Fibroblast of upper back skin (primary cell): ENCODE measurements around the gene P2RX1.

Source experiments
- DNase-seq: peaks from one replicate; pipeline ENCODE4 v3.0.0-alpha.2; 2013

Gene P2RX1

GRCh38 chr17:3903051-3903825 lies 13.0 kb downstream of the P2RX1 start:
- no peak for DNase-seq

- DNase-seq: no peak
Measured at GRCh38 chr17:3900646-3901045, 15.6 kb downstream of the P2RX1 start.

GRCh38 chr17:3897731-3898130 lies 18.5 kb downstream of the P2RX1 start:
- no peak for DNase-seq

- no peak for DNase-seq
Measured at GRCh38 chr17:3896968-3897235, 19.4 kb downstream of the P2RX1 start.

GRCh38 chr17:3896108-3896967 lies 19.9 kb downstream of the P2RX1 start:
- DNase-seq: no peak

DNA sequence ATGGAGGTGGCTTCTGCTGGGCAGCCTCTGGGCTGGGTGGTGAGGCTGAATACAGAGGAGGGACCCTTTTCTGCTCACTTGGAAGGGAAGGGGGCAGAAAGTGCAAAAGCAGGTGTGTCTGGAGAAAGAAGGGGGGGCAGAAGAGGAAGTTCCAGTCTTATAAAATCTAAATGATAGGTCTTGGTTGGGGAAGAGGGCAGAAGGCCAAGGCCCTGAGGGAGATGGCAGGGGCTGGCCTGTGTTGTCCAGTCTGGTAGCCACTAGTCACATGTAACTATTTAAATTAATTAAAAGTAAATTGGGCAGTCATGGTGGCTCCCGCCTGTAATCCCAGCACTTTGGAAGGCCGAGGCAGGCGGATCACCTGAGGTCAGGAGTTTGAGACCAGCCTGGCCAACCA lies 20.9 kb downstream of the P2RX1 start:
- no peak for DNase-seq

- no peak for DNase-seq
Measured at GRCh38 chr17:3894911-3895343, 21.3 kb downstream of the P2RX1 start.

GRCh38 chr17:3894188-3894587 lies 22.1 kb downstream of the P2RX1 start:
- DNase-seq: no peak

GRCh38 chr17:3893720-3894116 lies 22.5 kb downstream of the P2RX1 start:
- DNase-seq: no peak

DNA sequence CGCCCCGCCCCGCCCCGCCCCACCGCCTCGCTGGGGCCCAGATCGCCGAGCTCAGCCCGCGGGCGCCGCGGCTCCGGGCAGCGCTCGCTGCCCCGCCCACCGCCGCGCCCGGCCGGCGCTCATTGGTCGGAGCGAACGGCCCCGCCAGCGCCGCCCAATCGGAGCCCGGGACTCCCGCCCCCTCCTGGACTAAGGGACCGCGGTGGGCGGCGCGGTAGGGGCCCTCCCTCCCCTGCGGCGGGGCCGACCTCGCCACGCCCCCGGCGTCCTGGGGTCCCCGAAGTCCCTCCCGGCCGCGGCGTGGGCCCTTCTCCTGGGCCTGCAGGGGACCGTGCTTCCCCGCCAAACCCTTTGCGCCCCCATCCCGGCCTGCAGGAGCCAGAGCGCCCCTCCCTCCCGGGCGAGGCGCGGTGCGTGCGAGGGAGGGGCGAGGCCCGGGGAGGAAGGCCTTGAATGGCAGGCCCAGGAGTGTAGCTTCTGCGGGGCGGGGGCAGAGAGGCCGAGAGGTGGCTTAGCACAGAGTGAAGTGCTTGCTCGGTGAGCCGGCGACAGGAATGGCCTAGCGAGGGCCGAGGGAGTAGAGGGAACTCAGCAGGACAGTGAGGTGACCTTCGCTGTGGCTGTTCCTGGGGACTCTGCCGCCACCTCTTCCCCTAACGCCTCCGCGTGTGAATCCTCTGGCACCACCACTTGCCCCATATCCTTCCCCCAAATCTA lies 23.1 kb downstream of the P2RX1 start, which contains the start of gene CAMKK1:
TSS of gene CAMKK1 (minus strand) at position 51 of the 717 bp plus-strand sequence. CDS start 7,366 bp downstream, outside the sequence.
- peak; percentile 83 for DNase-seq

- peak; percentile 52 for DNase-seq
Measured at GRCh38 chr17:3892095-3892998, 23.9 kb downstream of the P2RX1 start.

DNA sequence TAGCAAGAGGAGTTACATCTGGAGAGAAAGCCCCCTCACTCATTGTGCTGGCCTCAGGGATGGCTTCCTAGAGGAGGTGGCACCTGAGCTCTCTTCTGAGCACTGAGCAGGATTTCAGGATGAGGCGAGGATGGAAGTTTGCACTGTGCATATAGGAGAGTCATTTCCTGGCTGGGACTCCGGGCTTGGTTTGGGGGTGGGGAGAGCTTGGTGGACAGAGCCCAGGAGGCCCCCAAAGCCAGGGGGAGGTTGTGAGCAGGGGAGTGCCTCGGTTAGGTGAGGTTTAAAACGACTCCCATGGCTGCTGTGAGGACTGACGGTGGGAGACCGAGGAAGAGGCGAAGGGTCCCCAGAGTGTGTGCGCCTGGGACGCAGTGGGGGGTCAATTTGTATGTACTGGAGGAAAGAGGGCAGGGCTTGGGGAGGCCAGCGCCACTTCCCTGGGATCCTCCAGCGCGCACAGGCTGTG lies 24.6 kb downstream of the P2RX1 start:
- no peak for DNase-seq

DNA sequence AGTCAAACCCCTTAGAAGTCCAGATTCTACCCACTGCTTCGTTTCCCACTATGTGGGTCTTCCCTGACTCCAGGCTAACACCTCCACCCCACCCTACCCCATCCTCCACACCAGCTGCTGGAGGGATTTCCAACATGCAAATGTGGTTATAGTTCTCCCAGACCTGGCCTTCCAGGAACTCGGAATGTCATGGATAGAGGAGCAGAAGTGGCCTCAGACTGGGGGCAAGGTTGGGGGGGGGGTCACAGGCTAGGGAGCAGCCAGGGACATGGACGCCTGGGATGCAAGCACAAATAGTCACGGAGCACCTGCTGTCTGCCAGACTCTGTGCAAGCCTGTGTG lies 25.4 kb downstream of the P2RX1 start:
- no peak for DNase-seq

DNA sequence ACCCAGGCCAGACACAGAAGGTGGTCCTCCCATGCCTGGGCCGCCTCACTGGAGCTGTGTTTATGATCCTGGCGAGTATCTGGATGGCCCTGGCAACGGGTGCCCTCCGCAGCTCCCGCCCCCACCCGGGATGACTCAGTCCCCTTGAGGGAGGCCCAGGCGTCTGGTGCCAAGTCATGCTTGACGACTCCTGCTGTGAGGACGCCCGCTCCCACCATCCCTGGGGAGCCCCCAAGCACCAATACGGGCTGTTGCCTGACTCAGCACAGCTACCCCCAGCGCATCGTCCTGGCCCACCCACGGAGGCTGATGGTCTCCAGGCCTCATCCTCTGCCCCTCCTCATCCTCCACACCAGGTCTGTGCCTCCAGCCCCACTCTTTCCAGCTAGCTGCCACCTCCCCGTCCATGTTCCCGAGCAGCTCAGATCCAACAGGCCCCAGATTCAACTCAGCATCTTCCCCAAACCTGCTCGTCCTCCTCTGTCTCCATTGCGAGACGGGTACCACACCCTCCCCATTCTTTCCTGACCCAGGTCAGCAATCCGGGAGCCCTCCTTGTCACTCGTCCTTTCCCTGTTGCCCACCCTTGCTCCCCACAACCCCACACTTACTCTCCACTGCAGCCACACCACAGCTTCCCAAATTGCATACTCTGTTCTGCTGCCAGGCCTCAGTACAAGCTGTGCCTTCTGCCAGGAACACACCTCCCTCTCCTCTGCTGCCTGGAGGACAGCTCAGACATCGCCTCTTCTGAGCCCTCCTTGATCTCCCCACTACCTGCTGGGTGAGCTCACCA lies 26.0 kb downstream of the P2RX1 start:
- DNase-seq: peak; percentile 88

DNA sequence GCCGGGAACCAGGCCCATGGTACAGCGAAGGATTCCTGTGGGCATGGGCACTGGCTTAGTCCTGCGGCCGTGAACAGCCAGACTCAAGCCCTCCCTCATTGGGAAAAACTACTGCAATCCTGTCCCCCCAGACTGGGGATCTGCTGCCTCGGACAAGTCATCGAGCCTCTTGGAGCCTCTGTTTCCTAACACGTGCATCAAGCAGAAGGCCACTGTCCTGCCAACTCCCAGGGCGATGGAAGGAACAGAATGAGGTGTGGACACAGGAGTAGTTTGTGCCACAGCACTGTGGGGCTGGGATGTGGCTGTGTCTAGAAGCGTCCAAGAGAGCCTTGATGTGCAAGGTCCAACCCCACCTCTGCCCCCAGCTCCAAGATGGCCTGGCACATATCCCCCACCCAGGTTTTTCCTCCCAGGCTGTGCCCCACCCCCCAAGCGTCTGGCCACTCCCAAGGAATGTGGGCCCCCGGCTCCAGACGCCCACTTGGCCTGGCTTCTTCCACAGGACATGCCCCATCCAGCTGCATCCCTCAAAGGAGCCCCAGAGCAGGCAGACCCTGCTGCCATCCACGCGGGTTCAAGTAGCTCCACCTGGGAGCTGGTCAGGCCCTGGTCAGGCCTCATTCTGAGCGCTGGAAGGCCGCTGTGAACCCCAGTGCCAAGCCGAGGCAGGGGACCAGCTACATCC lies 26.8 kb downstream of the P2RX1 start:
- DNase-seq: no peak

GRCh38 chr17:3888343-3889171 lies 27.7 kb downstream of the P2RX1 start:
- peak; percentile 88 for DNase-seq

DNA sequence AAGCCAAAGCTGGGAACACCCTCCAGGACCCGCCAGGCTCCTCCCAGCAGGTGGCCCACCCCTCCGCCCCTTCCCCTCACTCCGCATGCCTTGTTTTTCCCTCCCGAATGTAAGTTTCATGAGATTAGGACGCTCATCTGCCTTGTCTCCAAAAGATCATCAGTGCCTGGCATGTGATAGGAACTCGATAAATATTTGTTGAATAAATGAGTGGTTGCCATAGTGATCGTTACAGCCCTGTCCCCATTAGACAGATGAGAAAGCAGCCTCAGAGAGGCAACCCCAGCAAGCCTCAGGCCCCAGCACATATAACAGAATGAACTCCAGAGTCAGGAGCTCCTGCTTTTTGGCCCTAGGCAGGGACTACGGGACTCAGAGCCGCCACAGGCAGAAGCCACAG lies 28.5 kb downstream of the P2RX1 start:
- DNase-seq: no peak

- DNase-seq: no peak
Measured at GRCh38 chr17:3887394-3887793, 28.9 kb downstream of the P2RX1 start.

DNA sequence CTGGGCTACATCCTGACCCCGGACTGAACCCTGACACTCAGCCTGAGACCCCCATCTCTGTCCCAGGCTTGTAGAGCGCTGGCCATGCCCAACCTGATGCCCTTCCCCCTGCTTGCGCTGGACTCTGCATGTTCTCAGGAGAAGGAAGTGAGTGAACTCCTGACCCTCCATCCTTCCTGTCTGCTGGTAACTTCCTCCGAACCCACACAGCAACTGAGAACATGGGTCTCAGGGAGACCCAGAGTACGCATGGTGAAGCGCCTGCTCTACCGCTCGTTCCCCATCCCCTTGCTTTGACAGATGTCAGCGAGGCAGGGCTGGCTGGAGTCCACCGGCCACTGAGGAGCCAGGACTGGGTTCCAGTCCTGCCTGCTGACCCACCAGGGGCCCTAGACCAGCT lies 29.5 kb downstream of the P2RX1 start:
- no peak for DNase-seq

DNA sequence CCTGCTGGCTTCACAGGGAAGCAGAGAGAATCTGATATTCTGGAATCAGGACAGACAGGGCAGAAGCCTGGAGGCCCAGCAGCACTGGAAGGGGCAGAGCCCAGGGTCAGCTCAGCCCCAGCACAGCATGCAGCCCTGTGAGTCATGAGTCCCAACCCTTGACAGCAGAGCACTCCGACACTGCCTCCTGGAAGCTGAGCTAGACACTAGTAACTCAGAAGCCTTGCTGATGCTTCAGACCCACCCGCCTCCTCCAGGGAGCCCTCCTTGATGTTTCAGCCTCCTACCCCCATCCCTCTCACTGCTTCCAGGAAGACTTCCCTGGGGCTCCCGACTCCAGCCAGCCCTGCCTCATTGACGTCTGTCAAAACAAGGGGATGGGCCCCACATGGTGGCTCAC lies 30.3 kb downstream of the P2RX1 start:
- DNase-seq: peak; percentile 60
